SK-N-SH (cell line): ENCODE data around the gene CD69. TPM values are rescaled to one million over a fixed set of nuclear protein-coding genes. Genes with fewer than 3 reads are reported as not detected.

Source experiments
- CTCF ChIA-PET: fragments of 300-600, 350-600 bp; formaldehyde crosslinking; extraction: SDS; loops from one replicate; lab custom pipeline; 2021; lab: Yijun Ruan, JAX
- POLR2A ChIA-PET: fragments of 350-600 bp; sonication (Branson Sonifier 250); formaldehyde crosslinking; extraction: SDS; loops from one replicate; lab custom pipeline; 2020; ENCODE audit warnings: antibody characterized with exemption, inconsistent platforms; lab: Yijun Ruan, JAX
- DNase-seq: peaks from one replicate; pipeline ENCODE4 v3.0.0; 2012
- H2AFZ ChIP-seq: fragments of 200-600 bp; sonication (generic); 2 replicates; pipeline ENCODE4 v1.8.1; 2016; ENCODE audit warnings: antibody characterized with exemption, mild to moderate bottlenecking, low read depth
- H3F3A ChIP-seq: fragments of 200-600 bp; sonication (generic); replicated peaks from 2 replicates; pipeline ENCODE3; 2016; ENCODE audit warnings: antibody characterized with exemption, mild to moderate bottlenecking; ENCODE audit not compliant: insufficient read depth
- H3K27ac ChIP-seq, 2 experiments: fragments of 200-500 bp in 1 of 2; fragments of 200-600 bp in 1 of 2; sonication (Bioruptor generic) in 1 of 2; sonication (generic), shearing (Covaris generic) in 1 of 2; 2 replicates each; pipeline versions ENCODE4 v1.5.1 to v1.6.1; 2014 to 2016; ENCODE audit warnings: low read depth in 2 of 2, inconsistent platforms in 1 of 2, low read length in 1 of 2, mild to moderate bottlenecking in 1 of 2, mixed read lengths in 1 of 2
- H3K27me3 ChIP-seq: fragments of 200-600 bp; sonication (generic), shearing (Covaris generic); 2 replicates; pipeline ENCODE4 v1.6.1; 2016; ENCODE audit warnings: mixed run types; ENCODE audit not compliant: insufficient read depth
- H3K36me3 ChIP-seq, 2 experiments: fragments of 200-500 bp in 1 of 2; fragments of 200-600 bp in 1 of 2; sonication (Bioruptor generic) in 1 of 2; sonication (generic) in 1 of 2; replicated peaks in 1 of 2; 2 replicates each; pipeline versions ENCODE3 to v1.5.1; 2014 to 2016; ENCODE audit warnings: low read length in 1 of 2, mild to moderate bottlenecking in 1 of 2; ENCODE audit not compliant: insufficient read depth in 2 of 2, control insufficient read depth in 1 of 2
- H3K4me1 ChIP-seq, 2 experiments: fragments of 200-500 bp in 1 of 2; fragments of 200-600 bp in 1 of 2; sonication (Bioruptor generic) in 1 of 2; sonication (generic), shearing (Covaris generic) in 1 of 2; 2 replicates each; pipeline versions ENCODE4 v1.5.1 to v1.6.1; 2014 to 2016; ENCODE audit warnings: low read depth in 1 of 2, low read length in 1 of 2, mixed run types in 1 of 2; ENCODE audit not compliant: insufficient read depth in 2 of 2, control insufficient read depth in 1 of 2
- H3K4me2 ChIP-seq: fragments of 200-600 bp; sonication (generic), shearing (Covaris generic); 2 replicates; pipeline ENCODE4 v1.6.1; 2017; ENCODE audit warnings: mixed run types
- H3K4me3 ChIP-seq, 2 experiments: fragments of 200-500 bp in 1 of 2; fragments of 200-600 bp in 1 of 2; sonication (Bioruptor generic) in 1 of 2; sonication (generic), shearing (Covaris generic) in 1 of 2; 2 replicates each; pipeline versions ENCODE4 v1.5.1 to v1.8.1; 2014 to 2016; ENCODE audit warnings: low read depth in 2 of 2, inconsistent platforms in 1 of 2, low read length in 1 of 2, mild to moderate bottlenecking in 1 of 2, mixed read lengths in 1 of 2, moderate library complexity in 1 of 2
- H3K79me2 ChIP-seq: fragments of 200-600 bp; sonication (generic); 2 replicates; pipeline ENCODE4 v1.8.1; 2017; ENCODE audit warnings: mild to moderate bottlenecking; ENCODE audit not compliant: insufficient read depth
- H3K9ac ChIP-seq: fragments of 200-600 bp; sonication (generic); 2 replicates; pipeline ENCODE4 v1.6.1; 2017; ENCODE audit warnings: mixed run types
- H3K9me2 ChIP-seq: fragments of 200-600 bp; sonication (generic); 2 replicates; pipeline ENCODE4 v1.6.1; 2017; ENCODE audit warnings: mixed run types
- H3K9me3 ChIP-seq: fragments of 200-600 bp; sonication (generic); 2 replicates; pipeline ENCODE4 v1.6.1; 2017; ENCODE audit warnings: mixed run types, mild to moderate bottlenecking, moderate library complexity
- H4K20me1 ChIP-seq: fragments of 200-600 bp; sonication (generic); 2 replicates; pipeline ENCODE4 v1.6.1; 2017; ENCODE audit warnings: mild to moderate bottlenecking, mixed run types; ENCODE audit not compliant: insufficient read depth
- CHD2 ChIP-seq: fragments of 150-350 bp; IDR thresholded peaks from 2 replicates; pipeline ENCODE4 v1.6.1; 2018; ENCODE audit warnings: low read length; ENCODE audit not compliant: partially characterized antibody
- EZH2phosphoT487 ChIP-seq: fragments of 200-600 bp; sonication (generic); IDR thresholded peaks from 2 replicates; pipeline ENCODE4 v1.6.1; 2017; ENCODE audit warnings: low read depth, mixed run types, mild to moderate bottlenecking, antibody characterized with exemption, moderate library complexity, borderline replicate concordance
- FOXM1 ChIP-seq: IDR thresholded peaks from 2 replicates; pipeline ENCODE4 v1.4.0; 2012; ENCODE audit warnings: low read depth, mild to moderate bottlenecking
- JUND ChIP-seq: IDR thresholded peaks from 2 replicates; pipeline ENCODE4 v1.4.0; 2012
- MEF2A ChIP-seq: IDR thresholded peaks from 2 replicates; pipeline ENCODE4 v1.4.0; 2012; ENCODE audit warnings: low read depth, borderline replicate concordance
- MXI1 ChIP-seq: IDR thresholded peaks from 2 replicates; pipeline ENCODE4 v1.6.1; 2012; ENCODE audit warnings: mild to moderate bottlenecking, low read depth, low read length, improper control_type of control experiment
- POLR2AphosphoS5 ChIP-seq: IDR thresholded peaks from 2 replicates; pipeline ENCODE4 v1.6.1; 2012; ENCODE audit warnings: low read depth, low read length
- RAD21 ChIP-seq: IDR thresholded peaks from 2 replicates; pipeline ENCODE4 v1.6.1; 2012; ENCODE audit warnings: mild to moderate bottlenecking, low read length
- RFX5 ChIP-seq: IDR thresholded peaks from 2 replicates; pipeline ENCODE4 v1.6.1; 2012; ENCODE audit warnings: mild to moderate bottlenecking, improper control_type of control experiment, low read length
- RXRA ChIP-seq: IDR thresholded peaks from 2 replicates; pipeline ENCODE4 v1.4.0; 2012; ENCODE audit warnings: low read depth, mild to moderate bottlenecking, borderline replicate concordance
- SIN3A ChIP-seq: IDR thresholded peaks from 2 replicates; pipeline ENCODE4 v1.6.1; 2012; ENCODE audit warnings: low read depth, mild to moderate bottlenecking, low read length, moderate library complexity, borderline replicate concordance
- SMC3 ChIP-seq: IDR thresholded peaks from 2 replicates; pipeline ENCODE4 v1.6.1; 2012; ENCODE audit warnings: low read depth, low read length, improper control_type of control experiment
- TAF1 ChIP-seq: IDR thresholded peaks from 2 replicates; pipeline ENCODE4 v1.6.1; 2012; ENCODE audit warnings: low read depth, mild to moderate bottlenecking, low read length, moderate library complexity, borderline replicate concordance
- TCF12 ChIP-seq: IDR thresholded peaks from 2 replicates; pipeline ENCODE4 v1.4.0; 2012
- YY1 ChIP-seq: IDR thresholded peaks from 2 replicates; pipeline ENCODE4 v1.4.0; 2012; ENCODE audit warnings: low read depth, mild to moderate bottlenecking
- WGBS: methylation state at CpG from one replicate; pipeline ENCODE4 v1.1.6; 2017; ENCODE audit warnings: low lambda C conversion rate; 5-methylcytosine and 5-hydroxymethylcytosine counted together
- polyA plus RNA-seq, 3 experiments: library from polyadenylated mRNA; depleted of rRNA; stranded (reverse); fragments of >200 nt; gene quantifications; 2 replicates each; pipeline ENCODE4 v1.2.3, GENCODE V29; 2012
- TF ChIP-seq, protein P1 (sequence below): IDR thresholded peaks from 2 replicates; pipeline ENCODE4 v1.4.0; 2012; ENCODE audit warnings: low read depth
- TF ChIP-seq, protein P2 (sequence below): fragments of 150-350 bp; IDR thresholded peaks from 2 replicates; pipeline ENCODE4 v1.6.1; 2016; ENCODE audit warnings: mild to moderate bottlenecking, low read depth, low read length
- TF ChIP-seq, protein P3 (sequence below): IDR thresholded peaks from 2 replicates; pipeline ENCODE4; 2012
- TF ChIP-seq, protein P4 (sequence below): fragments of 150-350 bp; IDR thresholded peaks from 2 replicates; pipeline ENCODE4 v1.6.1; 2017; ENCODE audit warnings: antibody characterized with exemption, low read length, low read depth, borderline replicate concordance
- TF ChIP-seq, protein P5 (sequence below): IDR thresholded peaks from 2 replicates; pipeline ENCODE4 v1.4.0; 2012; ENCODE audit warnings: low read depth, borderline replicate concordance
- TF ChIP-seq, protein P6 (sequence below): IDR thresholded peaks from 2 replicates; pipeline ENCODE4 v1.4.0; 2012; ENCODE audit warnings: low read depth, borderline replicate concordance

Gene CD69
- polyA plus RNA-seq, 1 of the 3 experiments (the other 2 are of a cell fraction), result not detected

DNA sequence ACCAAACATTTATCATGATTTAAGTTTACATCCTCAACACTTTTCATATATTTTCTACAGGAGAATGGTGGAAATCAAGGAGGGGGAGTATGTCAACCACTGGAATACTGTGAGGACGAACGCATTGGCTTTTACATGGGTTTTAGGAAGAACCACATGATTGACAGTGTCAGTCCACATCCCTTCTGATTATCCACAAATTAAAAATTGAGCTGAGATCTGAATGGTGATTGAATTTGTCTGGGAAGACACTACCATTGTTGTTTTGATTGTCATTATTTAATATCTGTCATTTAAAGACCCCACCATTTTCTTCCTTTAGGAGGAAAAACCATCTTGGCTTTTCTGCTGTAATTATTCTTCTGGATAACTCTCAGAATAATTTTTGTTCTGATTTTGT lies 35.2 kb upstream of the CD69 start:
- H2AFZ ChIP-seq, result no peak overlapping the region
- ChIA-PET POLR2A (no interaction called here), CTCF (no interaction called here)
- 35% methylated on average over 2 of the region's 2 CpGs for WGBS
- no peaks in the 10 kb centered on the region for H4K20me1 ChIP-seq
- H3K4me2 ChIP-seq, result no peak overlapping the region
- H3K27me3 ChIP-seq, result no peaks in the 10 kb centered on the region; the same call in 1 of the 2 replicates
- no peak overlapping the region for H3K27ac ChIP-seq
- no peak overlapping the region for H3K9ac ChIP-seq
- no peak for DNase-seq
- H3F3A ChIP-seq, result no peaks in the 10 kb centered on the region
- H3K36me3 ChIP-seq, result no peaks in the 10 kb centered on the region
- H3K9me3 ChIP-seq, result no peaks in the 10 kb centered on the region
- no peaks in the 10 kb centered on the region for H3K9me2 ChIP-seq
- TF ChIP-seq MEF2A (no peak), FOXM1 (no peak), JUND (no peak), TAF1 (no peak), POLR2AphosphoS5 (no peak), RXRA (no peak)
- TF ChIP-seq, protein P1, sequence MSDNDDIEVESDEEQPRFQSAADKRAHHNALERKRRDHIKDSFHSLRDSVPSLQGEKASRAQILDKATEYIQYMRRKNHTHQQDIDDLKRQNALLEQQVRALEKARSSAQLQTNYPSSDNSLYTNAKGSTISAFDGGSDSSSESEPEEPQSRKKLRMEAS, result no peak
- TF ChIP-seq, protein P2, sequence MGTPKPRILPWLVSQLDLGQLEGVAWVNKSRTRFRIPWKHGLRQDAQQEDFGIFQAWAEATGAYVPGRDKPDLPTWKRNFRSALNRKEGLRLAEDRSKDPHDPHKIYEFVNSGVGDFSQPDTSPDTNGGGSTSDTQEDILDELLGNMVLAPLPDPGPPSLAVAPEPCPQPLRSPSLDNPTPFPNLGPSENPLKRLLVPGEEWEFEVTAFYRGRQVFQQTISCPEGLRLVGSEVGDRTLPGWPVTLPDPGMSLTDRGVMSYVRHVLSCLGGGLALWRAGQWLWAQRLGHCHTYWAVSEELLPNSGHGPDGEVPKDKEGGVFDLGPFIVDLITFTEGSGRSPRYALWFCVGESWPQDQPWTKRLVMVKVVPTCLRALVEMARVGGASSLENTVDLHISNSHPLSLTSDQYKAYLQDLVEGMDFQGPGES, result no peak
- H3K4me1 ChIP-seq, result no peaks in the 10 kb centered on the region
- no peak overlapping the region for H3K4me3 ChIP-seq
- H3K79me2 ChIP-seq, result no peaks in the 10 kb centered on the region

DNA sequence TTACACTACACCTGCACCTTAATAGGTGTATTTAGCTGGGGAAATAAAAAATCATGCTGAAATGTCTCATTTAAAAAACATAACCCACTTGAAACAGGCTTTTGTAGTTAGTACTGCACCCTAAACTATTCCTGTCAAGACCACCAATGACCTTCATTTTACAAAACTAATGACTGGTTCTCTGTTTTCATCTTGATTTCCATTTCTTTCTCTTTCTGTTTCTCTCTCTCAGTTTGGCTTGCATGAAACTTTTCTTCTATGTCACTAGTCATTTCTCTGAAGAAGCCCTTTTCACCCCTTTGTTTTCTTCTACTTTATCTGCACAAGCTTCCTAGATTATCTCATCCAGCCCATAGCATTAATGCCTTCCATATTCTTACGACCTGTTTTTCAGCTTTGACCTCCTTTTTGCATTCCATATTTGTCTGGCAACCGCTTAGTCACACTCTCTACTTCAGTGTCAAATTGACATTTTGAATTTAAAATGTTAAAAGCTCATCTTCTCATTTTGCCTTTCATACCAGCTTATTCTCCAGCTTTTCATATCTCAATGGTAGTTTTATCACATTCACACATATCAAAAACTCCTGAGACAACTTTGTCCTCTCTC lies 33.9 kb upstream of the CD69 start:
- Histone ChIP-seq H4K20me1 (no peaks in the 10 kb centered on the region), H3K4me1 (no peaks in the 10 kb centered on the region), H3K36me3 (no peaks in the 10 kb centered on the region), H3K27ac (no peak overlapping the region), H3K9ac (no peak overlapping the region), H3K4me3 (no peak overlapping the region), H3K9me2 (no peaks in the 10 kb centered on the region), H3K4me2 (no peak overlapping the region), H3K27me3 (no peaks in the 10 kb centered on the region; the same call in 1 of the 2 replicates), H3F3A (no peaks in the 10 kb centered on the region), H2AFZ (no peak overlapping the region), H3K9me3 (no peaks in the 10 kb centered on the region), H3K79me2 (no peaks in the 10 kb centered on the region)
- 10% methylated on average over 2 of the region's 2 CpGs for WGBS
- POLR2A ChIA-PET, result no interaction called here
- no peak for DNase-seq
- TF ChIP-seq MEF2A, result no peak
- TF ChIP-seq, protein P3, sequence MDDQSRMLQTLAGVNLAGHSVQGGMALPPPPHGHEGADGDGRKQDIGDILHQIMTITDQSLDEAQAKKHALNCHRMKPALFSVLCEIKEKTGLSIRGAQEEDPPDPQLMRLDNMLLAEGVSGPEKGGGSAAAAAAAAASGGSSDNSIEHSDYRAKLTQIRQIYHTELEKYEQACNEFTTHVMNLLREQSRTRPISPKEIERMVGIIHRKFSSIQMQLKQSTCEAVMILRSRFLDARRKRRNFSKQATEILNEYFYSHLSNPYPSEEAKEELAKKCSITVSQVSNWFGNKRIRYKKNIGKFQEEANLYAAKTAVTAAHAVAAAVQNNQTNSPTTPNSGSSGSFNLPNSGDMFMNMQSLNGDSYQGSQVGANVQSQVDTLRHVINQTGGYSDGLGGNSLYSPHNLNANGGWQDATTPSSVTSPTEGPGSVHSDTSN, result no peak
- no peak for TF ChIP-seq TCF12
- no peak for TF ChIP-seq POLR2AphosphoS5
- no peak for TF ChIP-seq RFX5
- TF ChIP-seq MXI1, result no peak
- TF ChIP-seq SIN3A, result no peak
- no peak for TF ChIP-seq CHD2
- TF ChIP-seq RAD21, result no peak
- TF ChIP-seq, protein P4, sequence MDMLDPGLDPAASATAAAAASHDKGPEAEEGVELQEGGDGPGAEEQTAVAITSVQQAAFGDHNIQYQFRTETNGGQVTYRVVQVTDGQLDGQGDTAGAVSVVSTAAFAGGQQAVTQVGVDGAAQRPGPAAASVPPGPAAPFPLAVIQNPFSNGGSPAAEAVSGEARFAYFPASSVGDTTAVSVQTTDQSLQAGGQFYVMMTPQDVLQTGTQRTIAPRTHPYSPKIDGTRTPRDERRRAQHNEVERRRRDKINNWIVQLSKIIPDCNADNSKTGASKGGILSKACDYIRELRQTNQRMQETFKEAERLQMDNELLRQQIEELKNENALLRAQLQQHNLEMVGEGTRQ, result no peak
- no peak for TF ChIP-seq EZH2phosphoT487
- TF ChIP-seq, protein P1, result no peak
- no peak for TF ChIP-seq SMC3
- TF ChIP-seq, protein P5, sequence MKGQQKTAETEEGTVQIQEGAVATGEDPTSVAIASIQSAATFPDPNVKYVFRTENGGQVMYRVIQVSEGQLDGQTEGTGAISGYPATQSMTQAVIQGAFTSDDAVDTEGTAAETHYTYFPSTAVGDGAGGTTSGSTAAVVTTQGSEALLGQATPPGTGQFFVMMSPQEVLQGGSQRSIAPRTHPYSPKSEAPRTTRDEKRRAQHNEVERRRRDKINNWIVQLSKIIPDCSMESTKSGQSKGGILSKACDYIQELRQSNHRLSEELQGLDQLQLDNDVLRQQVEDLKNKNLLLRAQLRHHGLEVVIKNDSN, result no peak
- TF ChIP-seq, protein P6, sequence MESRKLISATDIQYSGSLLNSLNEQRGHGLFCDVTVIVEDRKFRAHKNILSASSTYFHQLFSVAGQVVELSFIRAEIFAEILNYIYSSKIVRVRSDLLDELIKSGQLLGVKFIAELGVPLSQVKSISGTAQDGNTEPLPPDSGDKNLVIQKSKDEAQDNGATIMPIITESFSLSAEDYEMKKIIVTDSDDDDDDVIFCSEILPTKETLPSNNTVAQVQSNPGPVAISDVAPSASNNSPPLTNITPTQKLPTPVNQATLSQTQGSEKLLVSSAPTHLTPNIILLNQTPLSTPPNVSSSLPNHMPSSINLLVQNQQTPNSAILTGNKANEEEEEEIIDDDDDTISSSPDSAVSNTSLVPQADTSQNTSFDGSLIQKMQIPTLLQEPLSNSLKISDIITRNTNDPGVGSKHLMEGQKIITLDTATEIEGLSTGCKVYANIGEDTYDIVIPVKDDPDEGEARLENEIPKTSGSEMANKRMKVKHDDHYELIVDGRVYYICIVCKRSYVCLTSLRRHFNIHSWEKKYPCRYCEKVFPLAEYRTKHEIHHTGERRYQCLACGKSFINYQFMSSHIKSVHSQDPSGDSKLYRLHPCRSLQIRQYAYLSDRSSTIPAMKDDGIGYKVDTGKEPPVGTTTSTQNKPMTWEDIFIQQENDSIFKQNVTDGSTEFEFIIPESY, result no peak
- TF ChIP-seq YY1, result no peak
- CTCF ChIA-PET, result interaction anchor here (0.7 kb wide), 1 partner anchor 19 kb away, joined by 3 read pairs; no protein-coding TSS in a partner anchor
